SJSA1 (cell line): ENCODE measurements around the gene AGPAT3. TPM values are rescaled to one million over a fixed set of nuclear protein-coding genes. Genes with fewer than 3 reads are reported as not detected.

ENCODE experiments used
- DNase-seq, 2 experiments: peaks; one replicate each; pipeline ENCODE4 v3.0.0-alpha.2; 2015 to 2020; ENCODE audit warnings: low spot score in 2 of 2, low read depth in 1 of 2
- H3K27ac ChIP-seq: fragments of 250-450 bp; sonication (Bioruptor Pico); 2 replicates; pipeline ENCODE4 v1.5.1; 2020; ENCODE audit warnings: mild to moderate bottlenecking, moderate library complexity
- H3K27me3 ChIP-seq: fragments of 250-450 bp; sonication (Bioruptor Pico); replicated peaks from 2 replicates; pipeline ENCODE4 v1.5.1; 2020; ENCODE audit warnings: mild to moderate bottlenecking, moderate library complexity
- H3K36me3 ChIP-seq: fragments of 250-450 bp; sonication (Bioruptor Pico); 2 replicates; pipeline ENCODE4 v1.5.1; 2020; ENCODE audit warnings: mild to moderate bottlenecking
- H3K4me1 ChIP-seq: fragments of 250-450 bp; sonication (Bioruptor Pico); replicated peaks from 2 replicates; pipeline ENCODE4 v1.6.1; 2021; ENCODE audit warnings: mild to moderate bottlenecking
- H3K4me3 ChIP-seq: fragments of 250-450 bp; sonication (Bioruptor Pico); 2 replicates; pipeline ENCODE4 v1.5.1; 2020; ENCODE audit warnings: mild to moderate bottlenecking
- H3K9me3 ChIP-seq: fragments of 250-450 bp; sonication (Bioruptor Pico); replicated peaks from 2 replicates; pipeline ENCODE4 v1.5.1; 2020; ENCODE audit warnings: mild to moderate bottlenecking
- total RNA-seq: library from RNA; depleted of rRNA; stranded (reverse); fragments of >200 nt; shearing (Covaris generic); gene quantifications from 2 replicates; pipeline ENCODE4 v1.2.3, GENCODE V29; 2014

Gene AGPAT3
- total RNA-seq, 1 experiment from 2014 or later, result 66.9 TPM

GRCh38 chr21:43874085-43874805, 9.2 kb downstream of the AGPAT3 start:
- peaks cover 62% of the 10 kb centered on the region for H3K36me3 ChIP-seq
- H3K9me3 ChIP-seq, result no peaks in the 10 kb centered on the region
- DNase-seq, result peak in 1 of 2 experiments; percentile 79
- peaks cover 28% of the 10 kb centered on the region for H3K4me1 ChIP-seq
- peak overlapping the region; percentile 26; the same call in 1 of the 2 replicates for H3K27ac ChIP-seq
- no peak overlapping the region for H3K4me3 ChIP-seq
- H3K27me3 ChIP-seq, result no peaks in the 10 kb centered on the region

GRCh38 chr21:43876605-43877004, 11.6 kb downstream of the AGPAT3 start:
- H3K27ac ChIP-seq, result no peak overlapping the region
- H3K27me3 ChIP-seq, result no peaks in the 10 kb centered on the region
- DNase-seq, result no peak
- H3K4me1 ChIP-seq, result peaks cover 46% of the 10 kb centered on the region
- no peaks in the 10 kb centered on the region for H3K9me3 ChIP-seq
- no peak overlapping the region for H3K4me3 ChIP-seq
- peaks cover 58% of the 10 kb centered on the region for H3K36me3 ChIP-seq

- H3K4me3 ChIP-seq, result no peak overlapping the region
- peaks cover 59% of the 10 kb centered on the region for H3K36me3 ChIP-seq
- no peak for DNase-seq
- H3K4me1 ChIP-seq, result peaks cover 49% of the 10 kb centered on the region
- H3K27ac ChIP-seq, result no peak overlapping the region
- H3K9me3 ChIP-seq, result no peaks in the 10 kb centered on the region
- no peaks in the 10 kb centered on the region for H3K27me3 ChIP-seq
These were observed 13.0 kb downstream of the AGPAT3 start for GRCh38 chr21:43877936-43878575.

GRCh38 chr21:43879348-43880110, 14.5 kb downstream of the AGPAT3 start:
- Histone ChIP-seq H3K36me3 (peaks cover 60% of the 10 kb centered on the region), H3K27ac (no peak overlapping the region)

GRCh38 chr21:43880111-43880985, 15.3 kb downstream of the AGPAT3 start:
- Histone ChIP-seq H3K27ac (no peak overlapping the region), H3K4me1 (peaks cover 51% of the 10 kb centered on the region), H3K27me3 (no peaks in the 10 kb centered on the region), H3K4me3 (no peak overlapping the region), H3K36me3 (peaks cover 55% of the 10 kb centered on the region), H3K9me3 (no peaks in the 10 kb centered on the region)
- peak in 1 of 2 experiments; percentile 26 for DNase-seq

More at GRCh38 chr21:43879348-43880110, 14.5 kb downstream of the AGPAT3 start:
- Histone ChIP-seq H3K27me3 (no peaks in the 10 kb centered on the region), H3K4me3 (no peak overlapping the region), H3K4me1 (peaks cover 51% of the 10 kb centered on the region), H3K9me3 (no peaks in the 10 kb centered on the region)
- no peak for DNase-seq

- H3K4me1 ChIP-seq, result peaks cover 57% of the 10 kb centered on the region
- no peak overlapping the region for H3K4me3 ChIP-seq
- no peaks in the 10 kb centered on the region for H3K27me3 ChIP-seq
- no peak overlapping the region for H3K27ac ChIP-seq
- peaks cover 55% of the 10 kb centered on the region for H3K36me3 ChIP-seq
- DNase-seq, result no peak
- no peaks in the 10 kb centered on the region for H3K9me3 ChIP-seq
These were observed 16.3 kb downstream of the AGPAT3 start for GRCh38 chr21:43881283-43881682.

- peaks cover 57% of the 10 kb centered on the region for H3K36me3 ChIP-seq
- no peaks in the 10 kb centered on the region for H3K27me3 ChIP-seq
- H3K9me3 ChIP-seq, result no peaks in the 10 kb centered on the region
- H3K4me3 ChIP-seq, result no peak overlapping the region
- H3K27ac ChIP-seq, result no peak overlapping the region
- DNase-seq, result no peak
- peaks cover 64% of the 10 kb centered on the region for H3K4me1 ChIP-seq
These were observed 16.9 kb downstream of the AGPAT3 start for GRCh38 chr21:43881935-43882334.

GRCh38 chr21:43882952-43883545, 18.0 kb downstream of the AGPAT3 start:
- no peaks in the 10 kb centered on the region for H3K9me3 ChIP-seq
- DNase-seq, result no peak
- peaks cover 67% of the 10 kb centered on the region for H3K4me1 ChIP-seq
- peaks cover 57% of the 10 kb centered on the region for H3K36me3 ChIP-seq
- H3K27ac ChIP-seq, result no peak overlapping the region
- no peak overlapping the region for H3K4me3 ChIP-seq
- H3K27me3 ChIP-seq, result no peaks in the 10 kb centered on the region

GRCh38 chr21:43884012-43884860, 19.2 kb downstream of the AGPAT3 start:
- DNase-seq, result peak; percentile 91 to 94
- H3K9me3 ChIP-seq, result no peaks in the 10 kb centered on the region
- H3K4me3 ChIP-seq, result no peak overlapping the region
- H3K36me3 ChIP-seq, result peaks cover 53% of the 10 kb centered on the region
- peaks cover 67% of the 10 kb centered on the region for H3K4me1 ChIP-seq
- peak overlapping the region; percentile 93 for H3K27ac ChIP-seq
- no peaks in the 10 kb centered on the region for H3K27me3 ChIP-seq

GRCh38 chr21:43884861-43885417, 19.9 kb downstream of the AGPAT3 start:
- no peaks in the 10 kb centered on the region for H3K9me3 ChIP-seq
- peak in 1 of 2 experiments; percentile 59 for DNase-seq
- no peak overlapping the region for H3K4me3 ChIP-seq
- peak overlapping the region; percentile 93 for H3K27ac ChIP-seq
- H3K27me3 ChIP-seq, result no peaks in the 10 kb centered on the region
- peaks cover 55% of the 10 kb centered on the region for H3K36me3 ChIP-seq
- peaks cover 62% of the 10 kb centered on the region for H3K4me1 ChIP-seq

- Histone ChIP-seq H3K4me1 (peaks cover 54% of the 10 kb centered on the region), H3K9me3 (no peaks in the 10 kb centered on the region), H3K36me3 (peaks cover 52% of the 10 kb centered on the region), H3K27ac (peak overlapping the region; percentile 93), H3K27me3 (no peaks in the 10 kb centered on the region), H3K4me3 (no peak overlapping the region)
- no peak for DNase-seq
These were observed 20.7 kb downstream of the AGPAT3 start for GRCh38 chr21:43885721-43886120.

GRCh38 chr21:43886565-43886964, 21.5 kb downstream of the AGPAT3 start:
- Histone ChIP-seq H3K4me3 (no peak overlapping the region), H3K9me3 (no peaks in the 10 kb centered on the region), H3K27ac (no peak overlapping the region), H3K36me3 (peaks cover 59% of the 10 kb centered on the region), H3K4me1 (peaks cover 49% of the 10 kb centered on the region), H3K27me3 (no peaks in the 10 kb centered on the region)
- DNase-seq, result no peak
